Measurements from ENCODE around the gene VAMP1.

DNA sequence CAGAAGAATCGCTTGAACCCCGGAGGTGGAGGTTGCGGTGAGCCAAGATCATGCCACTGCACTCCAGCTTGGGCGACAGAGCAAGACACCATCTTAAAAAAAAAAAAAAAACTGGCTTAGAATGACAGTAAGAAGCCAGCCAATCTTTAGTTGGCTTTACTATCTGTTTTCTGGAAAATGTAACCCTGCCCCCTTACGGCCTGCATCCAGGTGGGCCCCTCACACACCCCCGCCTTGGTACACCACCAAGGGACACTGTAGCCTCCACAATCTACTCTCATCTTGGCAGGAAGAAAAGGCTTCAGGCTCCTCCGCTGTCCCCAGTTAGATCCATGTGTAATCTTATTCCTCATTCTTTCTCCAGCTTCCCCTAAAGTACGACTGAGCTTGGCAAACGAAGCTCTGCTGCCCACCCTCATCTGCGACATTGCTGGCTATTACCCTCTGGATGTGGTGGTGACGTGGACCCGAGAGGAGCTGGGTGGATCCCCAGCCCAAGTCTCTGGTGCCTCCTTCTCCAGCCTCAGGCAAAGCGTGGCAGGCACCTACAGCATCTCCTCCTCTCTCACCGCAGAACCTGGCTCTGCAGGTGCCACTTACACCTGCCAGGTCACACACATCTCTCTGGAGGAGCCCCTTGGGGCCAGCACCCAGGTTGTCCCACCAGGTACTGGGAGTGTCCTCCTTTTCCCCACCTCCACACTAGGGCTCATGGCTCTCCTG, 12.0 kb downstream of the VAMP1 start:
- TF ChIP-seq POLR2AphosphoS5 (IDR thresholded peaks at IDR 0.05; ENCODE audit: control insufficient read depth, insufficient read depth, low read depth, low read length) (no peak), ESRRA (IDR thresholded peaks at IDR 0.05; ENCODE audit: borderline replicate concordance, low read depth) (no peak)
